ENCODE measurements around the gene CACNA1C.

The CACNA1C gene

DNA sequence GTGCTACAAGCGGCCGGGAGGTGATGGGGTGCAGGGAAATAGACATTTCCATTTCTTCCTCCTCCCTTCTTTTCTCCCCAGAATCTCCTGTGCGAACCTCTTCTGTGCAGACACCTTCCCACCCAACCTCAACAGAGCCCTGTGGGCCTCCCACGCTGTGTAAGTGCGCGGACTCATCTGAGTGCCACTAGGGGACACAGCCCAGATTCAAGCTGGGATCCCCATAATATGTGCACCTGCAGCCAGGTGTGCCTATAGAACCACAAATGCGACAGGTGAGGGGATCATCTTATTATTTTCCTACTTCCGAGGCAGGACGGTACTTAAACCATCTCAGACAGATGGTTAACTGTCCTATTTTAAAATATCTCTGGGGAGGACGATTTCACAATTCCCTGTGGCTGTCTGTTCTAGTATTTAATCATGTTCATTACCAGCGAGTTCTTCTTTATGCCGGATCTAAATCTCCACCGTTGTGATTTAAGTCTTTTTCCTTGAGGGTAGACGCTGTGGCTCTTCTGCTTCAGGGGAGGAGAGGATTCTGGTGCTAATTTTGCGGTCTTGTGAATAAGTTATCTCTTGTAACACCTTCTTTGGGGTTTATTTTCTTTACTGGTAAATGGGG lies 17.2 kb upstream of the CACNA1C start:
- DNase-seq (ENCODE audit: low read depth) = no peak

GRCh38 chr12:2039034-2039433 lies 13.8 kb upstream of the CACNA1C start:
- no peak for DNase-seq (ENCODE audit: low read depth)

GRCh38 chr12:2043054-2043453 lies 9.7 kb upstream of the CACNA1C start:
- no peak for DNase-seq (ENCODE audit: low read depth)

DNA sequence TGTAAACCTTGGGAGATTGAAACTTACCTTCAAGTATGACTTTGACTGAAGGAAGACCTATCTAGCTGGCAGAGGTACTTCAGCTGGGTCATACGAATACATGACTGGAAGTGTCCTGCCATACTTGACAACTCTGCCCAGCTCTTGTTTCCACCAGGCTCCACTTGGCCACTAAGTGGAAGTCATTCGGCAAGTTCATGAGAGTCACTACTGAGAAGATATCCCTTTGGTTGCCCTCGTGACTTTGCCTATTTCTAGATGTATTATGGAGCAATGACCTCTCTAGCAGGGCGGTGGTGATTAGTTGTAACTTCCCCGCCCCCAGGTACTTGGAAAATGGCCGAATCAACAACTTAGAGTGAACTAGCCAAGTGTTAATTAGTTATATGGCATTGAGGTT lies 8.6 kb upstream of the CACNA1C start:
- no peak for DNase-seq (ENCODE audit: low read depth)

DNA sequence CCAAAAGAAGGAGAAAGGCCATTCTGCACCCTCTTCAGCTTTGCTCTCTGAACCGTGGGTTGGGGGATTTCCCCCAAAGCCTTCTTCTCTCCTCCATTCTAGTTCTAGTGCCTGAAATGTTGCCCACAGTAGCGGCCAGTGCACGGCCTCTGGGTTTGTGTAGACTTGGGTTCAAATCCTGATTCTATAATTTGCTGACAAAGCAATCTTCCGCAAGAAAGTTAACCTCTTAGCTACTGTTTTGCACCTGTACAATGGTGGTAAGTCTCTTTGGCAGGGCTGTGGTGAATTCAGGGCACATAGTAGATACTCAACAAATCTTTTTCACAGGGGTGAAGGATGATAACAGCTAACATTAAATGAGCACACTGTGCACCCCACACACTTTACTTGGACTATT lies 5.8 kb upstream of the CACNA1C start:
- no peak for DNase-seq (ENCODE audit: low read depth)

DNA sequence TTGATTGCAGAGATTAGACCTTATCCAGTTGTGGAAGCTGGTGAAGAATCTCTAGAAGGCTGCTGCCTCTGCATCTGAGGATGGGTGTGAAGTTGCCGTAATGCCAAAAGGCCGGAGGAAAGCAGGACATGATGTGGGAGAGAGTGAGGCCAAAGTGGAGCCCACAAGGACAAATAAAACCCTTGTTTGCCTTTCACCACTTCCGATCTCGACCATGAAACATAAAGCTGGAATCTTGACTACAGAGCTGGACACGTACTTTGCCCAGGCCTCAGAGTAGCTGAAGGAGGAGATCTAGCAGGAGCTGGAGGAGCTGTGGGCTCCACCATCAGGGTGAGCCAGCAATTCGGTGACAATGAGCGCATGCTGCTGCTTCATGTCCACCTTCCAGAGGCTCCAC lies 5.0 kb upstream of the CACNA1C start:
- DNase-seq (ENCODE audit: low read depth) = no peak

GRCh38 chr12:2049604-2050540 lies 2.9 kb upstream of the CACNA1C start:
- no peak for DNase-seq (ENCODE audit: low read depth)

DNA sequence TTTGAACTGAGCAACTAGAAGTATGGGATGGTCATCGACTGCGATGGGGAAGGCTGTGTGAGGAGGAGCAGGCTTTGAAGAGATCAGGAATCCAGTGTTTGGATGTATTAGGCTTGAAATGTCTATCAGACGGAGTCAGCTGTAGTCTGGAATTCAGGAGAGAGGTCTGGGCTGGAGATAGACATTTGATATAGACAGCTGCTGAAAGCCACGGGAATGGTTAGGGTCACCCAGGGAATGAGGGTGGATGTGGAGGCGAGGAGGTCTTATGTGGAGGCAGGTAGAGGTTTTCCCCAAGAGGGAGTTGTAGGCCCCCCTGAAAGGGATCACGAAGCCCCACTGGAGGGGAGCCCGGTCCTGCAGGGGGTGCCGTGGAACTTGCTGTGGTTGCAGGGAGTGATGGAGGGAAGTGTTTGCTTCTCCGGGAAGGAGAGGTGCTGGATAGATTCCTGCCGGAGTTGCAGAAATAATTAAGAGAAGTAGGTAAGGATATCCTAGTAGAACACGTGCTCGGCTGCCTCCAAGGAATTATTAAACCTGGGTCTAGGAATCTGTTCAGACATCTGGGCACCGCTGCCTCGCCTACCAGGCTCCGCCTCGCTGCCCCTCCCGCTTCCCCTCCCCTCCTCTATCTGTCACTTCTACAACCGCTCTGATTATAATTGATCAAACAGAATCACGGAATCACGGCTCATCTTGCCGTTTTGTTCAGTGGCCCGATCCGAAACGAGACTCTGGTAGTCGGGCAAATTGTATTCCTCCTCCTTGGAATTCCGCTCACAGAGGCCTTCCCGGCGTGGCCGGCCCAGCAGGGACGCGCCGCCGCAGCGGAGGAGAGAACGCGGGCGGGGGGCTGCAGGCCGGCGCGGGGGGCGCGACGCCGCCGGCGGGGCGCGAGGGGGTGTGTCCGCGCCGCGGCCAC lies 826 bp upstream of the CACNA1C start:
- DNase-seq (ENCODE audit: low read depth) = no peak

GRCh38 chr12:2053691-2054090 lies 904 bp downstream of the CACNA1C start:
- DNase-seq (ENCODE audit: low read depth) = no peak

DNA sequence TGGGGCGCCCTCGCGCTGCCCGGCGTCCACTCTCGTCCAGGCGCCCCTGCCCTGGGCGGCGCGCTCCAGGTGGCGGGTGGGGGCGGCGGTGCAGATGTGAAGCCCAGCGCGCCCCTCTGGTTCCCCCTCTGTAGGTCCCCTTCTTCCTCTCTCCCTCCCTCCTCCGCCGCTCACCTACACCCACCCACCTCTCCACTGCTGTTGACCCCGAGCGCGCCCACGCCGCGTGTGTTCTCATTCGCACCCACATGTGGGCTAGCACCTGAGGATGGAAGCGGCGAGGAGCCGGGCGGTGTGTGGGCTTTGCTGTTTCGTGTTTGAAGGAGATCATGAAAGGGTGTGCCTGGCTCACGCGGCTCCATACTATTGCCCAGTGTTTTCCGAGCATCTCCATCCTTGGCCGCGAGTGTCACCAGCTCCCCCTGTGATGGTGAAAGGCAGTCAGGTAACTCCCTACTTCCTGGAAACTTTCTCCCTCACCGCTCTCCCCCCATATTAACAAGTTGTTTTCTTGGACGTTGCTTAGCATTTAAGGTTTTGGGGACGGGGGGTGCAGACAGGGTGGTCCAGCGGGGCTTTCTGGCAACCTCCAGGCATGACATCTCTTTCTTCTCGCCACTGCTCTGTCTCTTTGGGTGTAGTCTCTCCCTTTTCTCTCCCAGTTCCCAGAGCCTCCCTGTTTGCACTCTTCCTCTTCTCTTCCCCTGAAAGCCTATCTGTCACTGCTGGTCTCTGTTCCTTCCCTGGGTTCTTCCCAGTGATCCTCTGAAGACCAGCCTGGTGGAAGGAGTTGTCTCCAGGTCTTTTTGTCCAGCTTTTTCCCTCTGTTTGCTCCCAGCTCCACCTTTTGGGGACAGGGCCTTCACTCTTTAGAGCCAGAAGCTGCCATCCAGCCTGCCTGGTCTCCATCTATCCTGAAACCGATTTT lies 1.6 kb downstream of the CACNA1C start:
- no peak for DNase-seq (ENCODE audit: low read depth)

DNA sequence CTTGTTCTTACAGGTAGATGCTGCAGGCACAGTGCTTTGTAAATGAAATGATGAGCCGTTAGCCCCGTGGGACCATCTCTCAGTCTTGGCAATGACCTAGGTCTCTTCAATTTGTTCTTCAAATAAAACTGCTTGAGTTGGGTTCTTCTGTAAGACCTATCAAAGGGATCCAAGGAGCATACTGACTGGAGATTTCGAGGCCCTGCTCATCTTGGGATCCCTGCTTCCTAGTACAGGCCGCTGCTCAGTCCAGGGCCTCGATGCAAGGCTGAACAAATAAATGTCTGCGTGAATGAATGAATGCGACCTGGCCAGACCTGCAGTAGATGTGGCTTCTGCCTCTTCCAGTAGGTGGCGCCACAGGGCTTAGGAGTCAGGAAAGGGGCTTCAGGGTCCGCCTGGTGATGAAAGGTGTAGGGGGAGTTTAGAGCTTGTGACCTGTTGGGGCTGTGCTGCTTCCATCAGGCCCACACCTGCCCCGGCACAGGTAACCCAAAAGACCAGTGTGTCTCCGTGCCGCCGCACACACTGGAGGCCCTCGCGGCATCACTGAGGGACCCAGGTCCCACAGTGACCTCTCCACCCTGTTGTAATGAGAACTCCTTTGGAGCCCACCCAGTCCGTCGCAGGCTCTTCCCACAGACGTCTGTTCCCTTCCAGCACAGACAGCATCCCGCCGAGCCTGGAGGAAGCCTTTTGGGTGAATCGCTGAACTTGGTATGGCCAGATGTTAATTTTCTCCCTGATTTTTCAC lies 4.4 kb downstream of the CACNA1C start:
- DNase-seq (ENCODE audit: low read depth) = peak; percentile 10

DNA sequence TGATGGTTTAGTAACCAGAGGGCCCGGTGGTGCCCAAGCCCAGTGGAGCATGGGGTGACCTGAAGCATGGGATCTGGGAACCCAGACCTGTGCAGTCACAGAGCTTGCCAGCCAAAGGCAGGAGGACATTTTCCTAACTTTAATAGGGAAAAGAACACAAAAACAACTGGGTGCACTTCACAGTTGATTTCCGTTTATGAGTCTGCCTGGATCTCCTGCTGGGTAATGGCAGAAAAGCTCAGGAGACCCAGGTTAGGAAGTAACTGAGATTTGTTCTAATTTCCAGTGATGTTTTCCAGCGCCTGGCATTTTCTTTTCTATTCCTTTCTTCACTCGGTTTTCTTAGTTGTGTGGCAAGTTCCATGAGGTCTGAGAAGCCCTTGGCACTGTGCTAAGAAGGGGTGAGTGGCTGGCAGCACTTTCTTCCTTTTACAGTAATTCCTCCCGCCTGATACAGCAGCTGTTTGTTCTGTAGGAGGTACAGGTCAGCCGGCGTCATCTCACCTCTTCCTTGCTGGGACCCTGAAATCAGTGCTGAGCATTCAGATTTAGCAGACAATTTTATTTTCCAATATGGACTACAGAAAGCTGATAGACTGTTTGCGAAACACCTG lies 5.1 kb downstream of the CACNA1C start:
- DNase-seq (ENCODE audit: low read depth) = no peak

- DNase-seq (ENCODE audit: low read depth) = no peak
Measured at GRCh38 chr12:2058837-2059236, 6.0 kb downstream of the CACNA1C start.

DNA sequence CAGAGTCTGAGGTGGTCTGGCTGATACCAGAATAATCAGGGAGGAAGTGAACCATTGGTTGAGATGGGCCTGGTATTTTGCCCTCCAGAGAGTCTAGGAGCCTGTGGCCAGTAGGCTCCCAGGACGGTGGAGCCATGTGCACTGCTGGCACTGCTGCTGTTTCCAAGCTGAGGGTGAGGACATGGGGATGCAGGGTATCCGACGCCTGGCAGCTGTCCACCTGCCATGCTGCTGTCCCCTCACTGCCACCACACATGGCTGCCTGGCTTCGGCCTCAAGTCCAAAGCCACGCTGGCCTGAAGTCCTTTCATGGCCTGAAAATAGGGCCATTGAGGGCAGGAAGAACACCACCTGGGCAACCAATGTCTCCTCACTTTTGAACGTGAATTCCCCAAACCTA lies 8.6 kb downstream of the CACNA1C start:
- DNase-seq (ENCODE audit: low read depth) = no peak

- DNase-seq (ENCODE audit: low read depth) = no peak
Measured at GRCh38 chr12:2064071-2064507, 11.3 kb downstream of the CACNA1C start.

DNA sequence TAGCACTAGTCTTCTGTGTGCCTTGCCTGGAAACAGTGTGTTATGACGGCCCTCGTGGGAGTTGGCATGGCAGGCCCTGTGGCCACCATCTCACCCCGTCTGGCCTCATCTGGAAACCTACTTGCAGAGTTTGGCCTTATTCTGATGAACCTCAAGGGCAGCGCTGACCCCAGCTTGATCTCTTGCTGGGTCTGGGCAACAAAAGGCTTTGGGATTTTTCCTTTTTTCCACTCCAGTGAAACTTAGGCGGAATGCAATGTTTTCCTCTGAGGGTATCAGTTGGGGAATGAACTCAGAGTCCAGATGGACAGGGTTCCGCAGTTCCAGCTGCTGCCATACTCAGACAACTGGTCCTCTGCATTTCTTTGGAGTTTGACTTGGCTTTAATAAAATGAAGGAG lies 15.9 kb downstream of the CACNA1C start:
- no peak for DNase-seq (ENCODE audit: low read depth)

GRCh38 chr12:2070440-2071045 lies 17.8 kb downstream of the CACNA1C start:
- no peak for DNase-seq (ENCODE audit: low read depth)

GRCh38 chr12:2074792-2075191 lies 22.0 kb downstream of the CACNA1C start:
- DNase-seq (ENCODE audit: low read depth) = no peak

- no peak for DNase-seq (ENCODE audit: low read depth)
Measured at GRCh38 chr12:2075508-2076195, 22.9 kb downstream of the CACNA1C start.
